Caki2 (cell line): ENCODE results near the gene AAMP. TPM values are rescaled to one million over a fixed set of nuclear protein-coding genes. Genes with fewer than 3 reads are reported as not detected.
A peak's percentile ranks its signal among the peaks of the same experiment; 100 is the strongest.

Source experiments
- DNase-seq: peaks from one replicate; pipeline ENCODE4 v3.0.0-alpha.2; 2015; ENCODE audit warnings: low read depth
- in situ Hi-C: cut with HindIII; loops from 2 replicates; pipeline ENCODE4 v1.10.0; 2016; ENCODE audit warnings: low sequenced_read_pairs, low pct_unique_long_range_greater_than_20kb, mixed read lengths
- total RNA-seq: library from RNA; depleted of rRNA; stranded (reverse); fragments of >200 nt; shearing (Covaris generic); gene quantifications from 2 replicates; pipeline ENCODE4 v1.2.3, GENCODE V29; 2014; ENCODE audit warnings: low replicate concordance

The AAMP gene
- total RNA-seq, 1 experiment from 2014 or later, result 130 TPM

- no peak for DNase-seq
- in situ Hi-C loops, result no loop called here
These were observed 26.3 kb upstream of the AAMP start for GRCh38 chr2:218296200-218296599.

- DNase-seq, result no peak
- in situ Hi-C loops, result no loop called here
These were observed 25.1 kb upstream of the AAMP start for GRCh38 chr2:218295029-218295428.

GRCh38 chr2:218294430-218295022, 24.6 kb upstream of the AAMP start:
- DNase-seq, result no peak
- in situ Hi-C loops, result no loop called here

- in situ Hi-C loops, result no loop called here
- DNase-seq, result no peak
These were observed 23.9 kb upstream of the AAMP start for GRCh38 chr2:218293715-218294429.

GRCh38 chr2:218292048-218293014, 22.4 kb upstream of the AAMP start, which contains the start of gene TMBIM1:
TSS of gene TMBIM1 (minus strand) at chr2:218292503. CDS start at chr2:218282141, 10,362 bp downstream.
- in situ Hi-C loops, result no loop called here
- DNase-seq, result peak; percentile 65

- in situ Hi-C loops, result no loop called here
- DNase-seq, result no peak
These were observed 21.5 kb upstream of the AAMP start for GRCh38 chr2:218291318-218292047.

- in situ Hi-C loops, result no loop called here
- no peak for DNase-seq
These were observed 20.7 kb upstream of the AAMP start for GRCh38 chr2:218290316-218291261.

GRCh38 chr2:218289639-218290315, 19.8 kb upstream of the AAMP start:
- DNase-seq, result peak; percentile 36
- in situ Hi-C loops, result no loop called here

GRCh38 chr2:218286570-218287459, 16.9 kb upstream of the AAMP start:
- in situ Hi-C loops, result no loop called here

GRCh38 chr2:218285604-218286003, 15.7 kb upstream of the AAMP start:
- in situ Hi-C loops, result no loop called here
- DNase-seq, result no peak

More at GRCh38 chr2:218286570-218287459, 16.9 kb upstream of the AAMP start:
- DNase-seq, result peak; percentile 95

- in situ Hi-C loops, result no loop called here
- DNase-seq, result peak; percentile 39
These were observed 14.3 kb upstream of the AAMP start for GRCh38 chr2:218284106-218284811.

- no peak for DNase-seq
- in situ Hi-C loops, result no loop called here
These were observed 12.4 kb upstream of the AAMP start for GRCh38 chr2:218282173-218282991.

GRCh38 chr2:218281449-218281848, 11.5 kb upstream of the AAMP start:
- DNase-seq, result no peak
- in situ Hi-C loops, result no loop called here

- DNase-seq, result no peak
- in situ Hi-C loops, result no loop called here
These were observed 10.4 kb upstream of the AAMP start for GRCh38 chr2:218280260-218280870.
